ENCODE measurements around the gene ZNF423. TPM values are rescaled to one million over a fixed set of nuclear protein-coding genes. Genes with fewer than 3 reads are reported as not detected.

The ZNF423 gene
- total RNA-seq, 1 experiment from 2014 or later, result 0.20 TPM

DNA sequence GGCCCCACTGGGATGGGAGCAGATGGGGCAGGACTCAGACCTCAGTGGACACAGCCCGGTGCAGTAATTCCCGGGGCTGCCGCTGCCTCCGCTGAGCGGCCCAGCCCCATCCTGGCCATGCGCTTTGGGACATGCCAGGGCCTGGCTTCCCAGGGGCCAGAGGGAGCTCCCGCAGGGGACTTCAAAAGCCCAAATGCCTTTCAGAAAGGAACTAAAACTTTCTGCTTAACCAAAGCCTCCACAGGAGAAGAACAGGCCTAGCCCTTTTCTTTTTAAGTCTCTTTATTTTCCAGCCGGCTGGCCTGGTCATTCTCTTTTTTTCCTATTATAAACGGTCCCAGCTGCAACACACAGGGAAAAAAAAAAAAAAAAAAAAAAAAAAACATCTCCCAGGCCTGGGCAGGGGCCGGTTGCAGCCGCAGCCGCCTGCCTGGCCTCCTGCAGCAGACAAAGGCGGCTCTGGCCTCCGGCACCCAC lies 10.7 kb upstream of the ZNF423 start:
- Mint-ChIP-seq H3K27ac (ENCODE audit: unreplicated experiment) (no peak overlapping the region), H3K27me3 (ENCODE audit: insufficient read depth, unreplicated experiment) (peaks cover 2% of the 10 kb centered on the region), H3K4me3 (ENCODE audit: unreplicated experiment) (no peak overlapping the region), H3K9me3 (ENCODE audit: unreplicated experiment) (no peaks in the 10 kb centered on the region), H3K4me1 (ENCODE audit: low read depth, unreplicated experiment) (no peaks in the 10 kb centered on the region), H3K36me3 (ENCODE audit: insufficient read depth, unreplicated experiment) (no peaks in the 10 kb centered on the region)
- intact Hi-C loops (cut with micrococcal nuclease; ENCODE audit: unreplicated experiment), result no loop called here
- no peaks in the 10 kb centered on the region for H3K36me3 ChIP-seq (ENCODE audit: control insufficient read depth, insufficient read depth, low read length)
- H3K4me1 ChIP-seq, result no peaks in the 10 kb centered on the region; the same call in 1 of the 2 replicates
- no TSS peak for BruUV-seq (replicated peaks)
- no peaks in the 10 kb centered on the region for H3K9me3 ChIP-seq
- no peak overlapping the region for H3K4me3 ChIP-seq (ENCODE audit: low read depth, low read length)
- DNase-seq, result no peak
- POLR2A ChIA-PET, result no interaction called here
- H3K27me3 ChIP-seq (replicated peaks; ENCODE audit: control insufficient read depth, insufficient read depth, low read length), result no peaks in the 10 kb centered on the region; the same call in none of the 2 replicates
- TF ChIP-seq CTCF (IDR thresholded peaks at IDR 0.05; ENCODE audit: insufficient read depth in 1 of 2, low read depth in 1 of 2, low read length in 1 of 2, severe bottlenecking in 1 of 2, unreplicated experiment in 1 of 2), result no peak
- CTCF ChIA-PET, result interaction anchor here (2.3 kb wide), 1 partner anchor 9 kb away, joined by 8 read pairs; no protein-coding TSS in a partner anchor

- POLR2A ChIA-PET, result interaction anchor here (0.6 kb wide), 1 partner anchor 38 kb away, joined by 3 read pairs; no protein-coding TSS in a partner anchor
- DNase-seq, result no peak
- no peak for TF ChIP-seq CTCF (IDR thresholded peaks at IDR 0.05; ENCODE audit: insufficient read depth in 1 of 2, low read depth in 1 of 2, low read length in 1 of 2, severe bottlenecking in 1 of 2, unreplicated experiment in 1 of 2)
- peaks cover 14% of the 10 kb centered on the region for H3K27me3 Mint-ChIP-seq (ENCODE audit: insufficient read depth, unreplicated experiment)
- Histone ChIP-seq H3K9me3 (no peaks in the 10 kb centered on the region), H3K27me3 (replicated peaks; ENCODE audit: control insufficient read depth, insufficient read depth, low read length) (peaks cover 2% of the 10 kb centered on the region), H3K4me3 (ENCODE audit: low read depth, low read length) (no peak overlapping the region), H3K36me3 (ENCODE audit: control insufficient read depth, insufficient read depth, low read length) (no peaks in the 10 kb centered on the region), H3K4me1 (peaks cover 12% of the 10 kb centered on the region; the same call in 1 of the 2 replicates)
- H3K4me3 Mint-ChIP-seq (ENCODE audit: unreplicated experiment), result no peak overlapping the region
- CTCF ChIA-PET, result interaction anchor here (0.5 to 1.0 kb wide), 2 partner anchors 28 to 126 kb away, joined by 5 read pairs; no protein-coding TSS in a partner anchor
- H3K4me1 Mint-ChIP-seq (ENCODE audit: low read depth, unreplicated experiment), result no peaks in the 10 kb centered on the region
- H3K27ac Mint-ChIP-seq (ENCODE audit: unreplicated experiment), result no peak overlapping the region
- H3K9me3 Mint-ChIP-seq (ENCODE audit: unreplicated experiment), result no peaks in the 10 kb centered on the region
- no TSS peak for BruUV-seq (replicated peaks)
- H3K36me3 Mint-ChIP-seq (ENCODE audit: insufficient read depth, unreplicated experiment), result no peaks in the 10 kb centered on the region
- intact Hi-C loops (cut with micrococcal nuclease; ENCODE audit: unreplicated experiment), result no loop called here
Observed at GRCh38 chr16:49862694-49863093, 6.8 kb upstream of the ZNF423 start.

GRCh38 chr16:49861299-49861698 lies 5.4 kb upstream of the ZNF423 start:
- intact Hi-C loops (cut with micrococcal nuclease; ENCODE audit: unreplicated experiment), result no loop called here
- H3K27ac Mint-ChIP-seq (ENCODE audit: unreplicated experiment), result no peak overlapping the region
- no peaks in the 10 kb centered on the region for H3K9me3 ChIP-seq
- peaks cover 6% of the 10 kb centered on the region for H3K27me3 ChIP-seq (replicated peaks; ENCODE audit: control insufficient read depth, insufficient read depth, low read length)
- no peak for TF ChIP-seq CTCF (IDR thresholded peaks at IDR 0.05; ENCODE audit: insufficient read depth in 1 of 2, low read depth in 1 of 2, low read length in 1 of 2, severe bottlenecking in 1 of 2, unreplicated experiment in 1 of 2)
- H3K4me1 ChIP-seq, result peaks cover 17% of the 10 kb centered on the region
- no peaks in the 10 kb centered on the region for H3K36me3 Mint-ChIP-seq (ENCODE audit: insufficient read depth, unreplicated experiment)
- ChIA-PET POLR2A (no interaction called here), CTCF (interaction anchor here (0.6 kb wide), 1 partner anchor 36 kb away, joined by 3 read pairs; no protein-coding TSS in a partner anchor)
- H3K4me3 Mint-ChIP-seq (ENCODE audit: unreplicated experiment), result no peak overlapping the region
- DNase-seq, result no peak
- no peaks in the 10 kb centered on the region for H3K9me3 Mint-ChIP-seq (ENCODE audit: unreplicated experiment)
- peaks cover 17% of the 10 kb centered on the region for H3K27me3 Mint-ChIP-seq (ENCODE audit: insufficient read depth, unreplicated experiment)
- BruUV-seq (replicated peaks), result no TSS peak
- no peaks in the 10 kb centered on the region for H3K36me3 ChIP-seq (ENCODE audit: control insufficient read depth, insufficient read depth, low read length)
- H3K4me1 Mint-ChIP-seq (ENCODE audit: low read depth, unreplicated experiment), result no peaks in the 10 kb centered on the region
- no peak overlapping the region for H3K4me3 ChIP-seq (ENCODE audit: low read depth, low read length)
